SU-DHL-6 (cell line): Measurements from ENCODE around the gene CDC16.

Experiments
- CTCF ChIP-seq: fragments of 200-600 bp; sonication (generic); IDR thresholded peaks from one replicate; pipeline ENCODE4 v1.5.1; 2017; ENCODE audit warnings: antibody characterized with exemption, mild to moderate bottlenecking, low read length, moderate library complexity; ENCODE audit not compliant: insufficient read depth, poor library complexity, severe bottlenecking
- EZH2phosphoT487 ChIP-seq: fragments of 200-600 bp; sonication (generic), shearing (Covaris generic); conservative IDR thresholded peaks from 2 replicates; pipeline ENCODE4 v1.6.1; 2018; ENCODE audit warnings: mild to moderate bottlenecking, antibody characterized with exemption, low read length, moderate library complexity, mixed read lengths

- no peak for TF ChIP-seq EZH2phosphoT487
- TF ChIP-seq CTCF: no peak
These were observed 50.6 kb downstream of the CDC16 start for GRCh38 chr13:114285166-114285808.
